ENCODE data around the gene COPB1. TPM values are rescaled to one million over a fixed set of nuclear protein-coding genes. Genes with fewer than 3 reads are reported as not detected.

Gene COPB1
- total and polyA plus RNA-seq, 2 of the 8 experiments (the other 6 are each of a cell fraction or from before 2014, with no cell fraction given) = 28.7 to 72.1 TPM

GRCh38 chr11:14435717-14436512 lies 63.7 kb downstream of the COPB1 start:
- WGBS, 2 experiments (ENCODE audit: extremely low coverage in 1 of 2, insufficient coverage in 1 of 2, insufficient read length in 1 of 2, insufficient replicate concordance in 2 of 2, low coverage in 1 of 2, low lambda C conversion rate in 2 of 2, missing lambda C conversion rate in 1 of 2) = 96% methylated on average over 3 of the region's 3 CpGs; no CpG with 5 or more reads in 1 of the 2 experiments
- Histone ChIP-seq H3K4me1 (replicated peaks in 1 of 4; ENCODE audit: control insufficient read depth in 3 of 4, insufficient read depth in 4 of 4, low read length in 3 of 4) (no peaks in the 10 kb centered on the region), H3K14ac (ENCODE audit: insufficient read length) (no peak overlapping the region), H4K91ac (replicated peaks; ENCODE audit: insufficient read length, low read length) (no peak overlapping the region), H3K4ac (replicated peaks; ENCODE audit: insufficient read length, low read depth, low read length) (no peak overlapping the region), H3K36me3 (ENCODE audit: control insufficient read depth in 2 of 4, insufficient read depth in 4 of 4, low read length in 3 of 4) (no peaks in the 10 kb centered on the region), H3K27me3 (replicated peaks in 1 of 4; ENCODE audit: control insufficient read depth in 3 of 4, extremely low read depth in 1 of 4, insufficient read depth in 3 of 4, low read length in 3 of 4) (no peaks in the 10 kb centered on the region), H4K8ac (ENCODE audit: extremely low read depth, insufficient read depth, low read length) (no peak overlapping the region), H3K79me1 (ENCODE audit: low read depth, low read length) (no peaks in the 10 kb centered on the region), H3K56ac (replicated peaks; ENCODE audit: insufficient read length, low read depth, low read length) (no peak overlapping the region), H2BK20ac (ENCODE audit: low read length) (no peak overlapping the region), H2BK120ac (replicated peaks; ENCODE audit: low read depth, low read length) (no peak overlapping the region), H4K20me1 (replicated peaks in 1 of 2; ENCODE audit: control insufficient read depth in 1 of 2, insufficient read depth in 2 of 2, low read length in 2 of 2) (no peaks in the 10 kb centered on the region), H2AK5ac (ENCODE audit: low read depth, low read length) (no peak overlapping the region), H2BK15ac (ENCODE audit: low read length) (no peak overlapping the region), H2AFZ (ENCODE audit: low read length) (no peak overlapping the region), H3K9ac (replicated peaks in 1 of 4; ENCODE audit: extremely low read depth in 1 of 4, low read depth in 3 of 4, low read length in 3 of 4) (no peak overlapping the region), H3K4me2 (ENCODE audit: insufficient read depth in 1 of 2, low read depth in 2 of 2, low read length in 2 of 2) (no peak overlapping the region), H3K9me3 (ENCODE audit: insufficient read depth in 2 of 2, low read depth in 1 of 2, low read length in 1 of 2) (no peaks in the 10 kb centered on the region), H3K27ac (ENCODE audit: low read depth, low read length) (no peak overlapping the region), H3K23ac (ENCODE audit: insufficient read length) (no peak overlapping the region), H2BK12ac (ENCODE audit: low read depth, low read length) (no peak overlapping the region), H3K23me2 (ENCODE audit: low read depth, low read length) (no peaks in the 10 kb centered on the region), H2BK5ac (ENCODE audit: low read depth, low read length) (no peak overlapping the region), H3K79me2 (ENCODE audit: control insufficient read depth in 1 of 2, insufficient read depth in 2 of 2, low read length in 2 of 2) (no peaks in the 10 kb centered on the region), H3K18ac (ENCODE audit: extremely low read depth, low read length) (no peak overlapping the region), H4K5ac (ENCODE audit: insufficient read length, low read depth, low read length) (no peak overlapping the region), H3K4me3 (ENCODE audit: extremely low read depth in 1 of 4, insufficient read depth in 2 of 4, low read depth in 3 of 4, low read length in 4 of 4) (no peak overlapping the region)
- ChIA-PET CTCF (ENCODE audit: partially characterized antibody) (interaction anchor here (0.5 to 9.7 kb wide), 6 partner anchors 11 to 128 kb away, joined by 3 to 60 read pairs (median 3); no protein-coding TSS in a partner anchor), POLR2A (ENCODE audit: partially characterized antibody) (interaction anchor here (1.1 to 1.6 kb wide), 2 partner anchors 10 to 158 kb away, joined by 3 to 4 read pairs; no protein-coding TSS in a partner anchor)
- DNase-seq (ENCODE audit: low read depth in 1 of 2, low spot score in 2 of 2) (no peak), FAIRE-seq (no peak)
- TF ChIP-seq POU5F1 (IDR thresholded peaks at IDR 0.05; ENCODE audit: low read depth, low read length) = no peak
- TF ChIP-seq SAP30 (IDR thresholded peaks at IDR 0.05; ENCODE audit: insufficient read depth, insufficient replicate concordance, low read length) = no peak
- TF ChIP-seq CBX8 (IDR thresholded peaks at IDR 0.05; ENCODE audit: borderline replicate concordance, low read depth, low read length) = no peak
- no peak for TF ChIP-seq CHD1 (IDR thresholded peaks at IDR 0.05; ENCODE audit: low read depth, low read length)
- TF ChIP-seq CBX5 (IDR thresholded peaks at IDR 0.05; ENCODE audit: low read depth, low read length) = no peak
- TF ChIP-seq EP300 (IDR thresholded peaks at IDR 0.05; ENCODE audit: borderline replicate concordance in 1 of 2, low read depth in 2 of 2, low read length in 2 of 2) = no peak
- TF ChIP-seq CTCF (IDR thresholded peaks at IDR 0.05; ENCODE audit: control extremely low read depth in 1 of 3, insufficient read depth in 1 of 3, low read depth in 1 of 3, low read length in 3 of 3) = no peak

All from H1 (cell line).